Fibroblast of lung (primary cell): ENCODE measurements around the gene UBA1. TPM values are rescaled to one million over a fixed set of nuclear protein-coding genes. Genes with fewer than 3 reads are reported as not detected.

Experiments used
- DNase-seq, 2 donors: peaks; one replicate each; pipeline versions ENCODE4 v3.0.0 to v3.0.0-alpha.2; 2010; ENCODE audit warnings: low read depth in 2 of 2
- H2AFZ ChIP-seq: 2 replicates; pipeline ENCODE4 v1.5.1; 2012; ENCODE audit warnings: low read length, control low read depth, inconsistent platforms
- H3K27ac ChIP-seq: 2 replicates; pipeline ENCODE4 v1.5.1; 2011; ENCODE audit warnings: low read length, control low read depth; ENCODE audit not compliant: insufficient read depth
- H3K27me3 ChIP-seq: 2 replicates; pipeline ENCODE4 v1.5.1; 2011; ENCODE audit warnings: mild to moderate bottlenecking, low read length; ENCODE audit not compliant: control insufficient read depth, insufficient read depth
- H3K36me3 ChIP-seq: 2 replicates; pipeline ENCODE4 v1.5.1; 2011; ENCODE audit warnings: low read length; ENCODE audit not compliant: control insufficient read depth, insufficient read depth
- H3K4me1 ChIP-seq: 2 replicates; pipeline ENCODE4 v1.5.1; 2011; ENCODE audit warnings: low read length; ENCODE audit not compliant: control insufficient read depth, insufficient read depth; ENCODE audit errors: extremely low read depth
- H3K4me2 ChIP-seq: 2 replicates; pipeline ENCODE4 v1.5.1; 2011; ENCODE audit warnings: low read length, control low read depth; ENCODE audit not compliant: insufficient read depth; ENCODE audit errors: extremely low read depth
- H3K4me3 ChIP-seq, 4 experiments: fragments of 200-600 bp in 1 of 4; sonication (generic) in 1 of 4; replicated peaks in 1 of 4; 2 replicates each; pipeline ENCODE4 v1.5.1; 2011 to 2016; ENCODE audit warnings: low read length in 4 of 4, low read depth in 3 of 4, mild to moderate bottlenecking in 3 of 4, control low read depth in 2 of 4, inconsistent platforms in 1 of 4, mixed read lengths in 1 of 4; ENCODE audit not compliant: insufficient read depth in 1 of 4; ENCODE audit errors: control extremely low read depth in 1 of 4
- H3K79me2 ChIP-seq: 2 replicates; pipeline ENCODE4 v1.5.1; 2012; ENCODE audit warnings: mild to moderate bottlenecking, low read length, inconsistent platforms; ENCODE audit not compliant: control insufficient read depth, insufficient read depth
- H3K9ac ChIP-seq: 2 replicates; pipeline ENCODE4 v1.5.1; 2011; ENCODE audit warnings: mild to moderate bottlenecking, low read length, control low read depth; ENCODE audit not compliant: insufficient read depth
- H3K9me3 ChIP-seq: 2 replicates; pipeline ENCODE4 v1.5.1; 2012; ENCODE audit warnings: low read depth, low read length; ENCODE audit not compliant: control insufficient read depth, insufficient read depth
- H4K20me1 ChIP-seq: 2 replicates; pipeline ENCODE4 v1.5.1; 2011; ENCODE audit warnings: low read length; ENCODE audit not compliant: control insufficient read depth, insufficient read depth; ENCODE audit errors: extremely low read depth
- CTCF ChIP-seq, 2 donors: IDR thresholded peaks in 1 of 2; conservative IDR thresholded peaks in 1 of 2; 1 replicate in 1 of 2; 2 replicates in 1 of 2; pipeline ENCODE4 v1.5.1; 2011 to 2012; ENCODE audit warnings: low read length in 2 of 2, control low read depth in 1 of 2, inconsistent platforms in 1 of 2, low read depth in 1 of 2, mild to moderate bottlenecking in 1 of 2
- EZH2 ChIP-seq: IDR thresholded peaks from 2 replicates; pipeline ENCODE4 v1.5.1; 2012; ENCODE audit warnings: low read length, control low read depth, mild to moderate bottlenecking; ENCODE audit errors: missing control alignments
- polyA plus RNA-seq, 2 donors: library from polyadenylated mRNA; depleted of rRNA in 1 of 2; stranded (reverse) in 1 of 2; unstranded in 1 of 2; fragments of >200 nt; gene quantifications; 2 replicates each; pipeline ENCODE4 v1.2.1, GENCODE V29; 2011 to 2012; ENCODE audit warnings: missing spikeins in 1 of 2
- total RNA-seq: library from RNA; depleted of rRNA; stranded (reverse); fragments of >200 nt; gene quantifications from 2 replicates; pipeline ENCODE4 v1.2.1, GENCODE V29; 2014

UBA1 gene
- total and polyA plus RNA-seq, 2 donors (not counting 1 experiment from before 2014, with no cell fraction given), result 135 to 158 TPM

DNA sequence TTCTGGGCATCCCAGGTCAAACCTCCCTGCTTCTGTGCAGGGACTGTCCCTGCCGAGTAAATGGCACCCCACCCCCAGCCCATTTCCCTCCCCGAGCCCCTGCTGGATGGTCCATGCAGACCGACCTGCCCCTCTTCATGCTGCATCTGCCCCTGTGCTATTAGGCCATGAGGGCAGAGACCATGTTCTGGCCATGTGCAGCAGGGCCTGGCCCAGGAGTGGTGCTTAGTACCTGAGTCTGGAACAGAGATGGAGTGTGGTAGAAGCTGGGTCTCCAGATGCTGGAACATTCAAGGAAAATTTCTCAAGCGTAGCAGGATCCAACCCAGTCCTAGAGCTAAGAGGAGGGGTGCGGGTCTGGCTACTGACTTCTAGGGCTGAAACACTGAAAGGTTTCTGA is 15.3 kb upstream of the UBA1 start:
- Histone ChIP-seq H4K20me1 (no peaks in the 10 kb centered on the region), H3K27ac (no peak overlapping the region), H3K4me2 (no peak overlapping the region), H3K4me1 (no peaks in the 10 kb centered on the region), H2AFZ (no peak overlapping the region), H3K9me3 (no peaks in the 10 kb centered on the region), H3K79me2 (no peaks in the 10 kb centered on the region), H3K4me3 (no peak overlapping the region), H3K36me3 (peaks cover 7% of the 10 kb centered on the region), H3K9ac (no peak overlapping the region), H3K27me3 (no peaks in the 10 kb centered on the region)
- TF ChIP-seq EZH2, result no peak
- TF ChIP-seq CTCF (conservative IDR thresholded peaks at IDR 0.05 in 1 of 2, IDR thresholded peaks at IDR 0.05 in 1 of 2; ENCODE audit: low read depth in 1 of 2, low read length in 2 of 2), result no peak
- DNase-seq, result no peak

GRCh38 chrX:47179221-47179927 is 14.3 kb upstream of the UBA1 start:
- H3K27ac ChIP-seq, result no peak overlapping the region
- no peaks in the 10 kb centered on the region for H3K4me1 ChIP-seq
- H3K27me3 ChIP-seq, result no peaks in the 10 kb centered on the region
- no peaks in the 10 kb centered on the region for H4K20me1 ChIP-seq
- no peak overlapping the region for H3K4me3 ChIP-seq
- peak in 1 of 2 donors; percentile 43 for DNase-seq
- H3K79me2 ChIP-seq, result no peaks in the 10 kb centered on the region
- H2AFZ ChIP-seq, result no peak overlapping the region
- H3K36me3 ChIP-seq, result peaks cover 7% of the 10 kb centered on the region
- H3K9ac ChIP-seq, result no peak overlapping the region
- no peak overlapping the region for H3K4me2 ChIP-seq
- no peaks in the 10 kb centered on the region for H3K9me3 ChIP-seq
- TF ChIP-seq EZH2 (no peak), CTCF (conservative IDR thresholded peaks at IDR 0.05 in 1 of 2, IDR thresholded peaks at IDR 0.05 in 1 of 2; ENCODE audit: low read depth in 1 of 2, low read length in 2 of 2) (no peak)

DNA sequence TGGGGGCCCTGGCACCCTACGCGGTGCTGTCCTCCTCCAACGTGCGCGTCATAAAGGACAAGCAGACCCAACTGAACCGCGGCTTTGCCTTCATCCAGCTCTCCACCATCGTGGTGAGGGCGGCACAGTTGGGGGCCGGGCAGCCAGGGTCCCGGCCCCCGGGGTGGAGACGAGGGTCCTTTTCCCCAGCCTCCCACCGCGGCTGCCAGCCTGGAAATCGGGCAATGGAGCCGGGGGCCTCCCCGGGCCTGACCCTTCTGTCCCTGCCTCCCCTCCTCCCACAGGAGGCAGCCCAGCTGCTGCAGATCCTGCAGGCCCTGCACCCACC is 13.7 kb upstream of the UBA1 start:
- Histone ChIP-seq H3K9ac (no peak overlapping the region), H3K9me3 (no peaks in the 10 kb centered on the region), H3K4me1 (no peaks in the 10 kb centered on the region), H2AFZ (no peak overlapping the region), H3K27ac (no peak overlapping the region), H3K36me3 (peaks cover 9% of the 10 kb centered on the region), H3K79me2 (no peaks in the 10 kb centered on the region), H4K20me1 (no peaks in the 10 kb centered on the region), H3K4me3 (no peak overlapping the region), H3K27me3 (no peaks in the 10 kb centered on the region), H3K4me2 (no peak overlapping the region)
- no peak for DNase-seq
- no peak for TF ChIP-seq CTCF (conservative IDR thresholded peaks at IDR 0.05 in 1 of 2, IDR thresholded peaks at IDR 0.05 in 1 of 2; ENCODE audit: low read depth in 1 of 2, low read length in 2 of 2)
- TF ChIP-seq EZH2, result no peak
